GM13977 (cell line): ENCODE data around the gene NUPR1.

Experiments used
- DNase-seq: peaks from one replicate; pipeline ENCODE4 v3.0.0; 2012; ENCODE audit warnings: low spot score
- in situ Hi-C: fragments of 300-500 bp; cut with MboI; formaldehyde crosslinking; loops from one replicate; pipeline ENCODE4 v1.12.0; 2022; ENCODE audit warnings: low sequenced_read_pairs, low pct_unique_long_range_greater_than_20kb, mixed read lengths, inconsistent platforms; ENCODE audit not compliant: unreplicated experiment
- TF ChIP-seq, protein P1 (sequence below): IDR thresholded peaks from 2 replicates; pipeline ENCODE4 v1.5.1; 2012; ENCODE audit warnings: mild to moderate bottlenecking, control low read depth; ENCODE audit not compliant: insufficient read depth; ENCODE audit errors: extremely low read depth, missing control alignments

NUPR1 gene

DNA sequence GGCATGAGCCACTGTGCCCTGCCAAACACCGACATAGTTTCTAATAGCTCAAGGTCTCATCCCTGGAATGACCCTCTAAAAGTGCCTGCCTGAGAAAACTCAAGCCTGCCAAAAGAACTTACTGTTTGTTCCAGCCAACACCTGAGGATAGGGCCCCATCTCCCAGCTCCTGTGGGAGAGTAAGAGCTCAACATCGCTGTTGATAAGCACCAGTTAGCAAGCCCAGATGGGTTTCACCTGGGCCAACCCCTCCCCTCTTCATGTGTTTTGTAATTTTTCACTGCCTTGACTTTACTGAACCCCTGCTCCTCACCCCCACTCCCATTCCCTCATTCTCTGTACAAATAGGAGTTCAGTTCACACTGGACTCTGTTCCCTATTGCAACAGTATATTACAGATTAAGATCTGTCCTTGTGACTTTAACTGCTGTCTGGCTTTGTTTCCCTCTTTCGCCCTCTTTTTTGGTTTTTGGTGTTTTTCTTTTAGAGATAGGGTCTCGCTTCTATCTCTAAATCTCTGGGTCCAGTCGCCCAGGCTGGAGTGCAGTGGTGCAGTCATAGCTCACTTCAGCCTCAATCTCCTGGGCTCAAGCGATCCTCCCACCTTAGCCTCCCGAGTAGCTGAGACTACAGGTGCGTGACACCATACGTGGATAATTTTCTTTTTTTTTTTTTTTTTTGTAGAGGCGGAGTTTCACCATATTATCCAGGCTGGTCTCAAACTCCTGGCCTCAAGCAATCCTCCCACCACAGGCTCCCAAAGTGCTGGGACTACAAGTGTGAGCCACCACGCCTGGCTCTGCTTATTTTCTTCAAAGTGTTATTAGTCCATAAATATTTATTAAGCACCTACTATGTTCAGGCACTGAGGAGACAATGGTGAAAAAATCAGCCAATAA lies 12.3 kb downstream of the NUPR1 start:
- in situ Hi-C loops: loop anchor here (25.0 kb wide), 1 partner anchor 214 kb away; no protein-coding TSS in a partner anchor

DNA sequence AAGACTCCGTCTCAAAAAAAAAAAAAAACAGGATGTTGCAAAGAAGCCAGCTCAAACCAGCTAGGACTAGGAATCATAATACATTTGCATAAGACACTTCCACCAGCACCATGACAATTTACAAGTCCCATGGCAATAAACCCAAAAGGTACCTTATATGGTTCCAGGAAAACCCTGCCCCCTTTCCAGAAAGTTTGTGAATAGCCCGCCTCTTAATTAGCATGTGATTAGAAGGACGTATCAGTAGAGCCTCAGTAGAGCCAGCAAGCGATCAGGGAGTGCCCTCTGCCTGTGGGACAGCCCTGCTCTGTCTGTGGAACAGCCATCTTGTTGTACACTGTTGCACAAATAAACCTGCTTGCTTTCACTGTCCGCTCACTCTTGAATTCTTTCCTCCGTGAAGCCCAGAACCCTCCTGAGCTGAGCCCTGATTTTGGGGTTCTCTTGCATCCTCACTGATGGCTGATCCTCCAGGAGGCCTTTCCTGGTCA lies 14.0 kb downstream of the NUPR1 start:
- TF ChIP-seq, protein P1, sequence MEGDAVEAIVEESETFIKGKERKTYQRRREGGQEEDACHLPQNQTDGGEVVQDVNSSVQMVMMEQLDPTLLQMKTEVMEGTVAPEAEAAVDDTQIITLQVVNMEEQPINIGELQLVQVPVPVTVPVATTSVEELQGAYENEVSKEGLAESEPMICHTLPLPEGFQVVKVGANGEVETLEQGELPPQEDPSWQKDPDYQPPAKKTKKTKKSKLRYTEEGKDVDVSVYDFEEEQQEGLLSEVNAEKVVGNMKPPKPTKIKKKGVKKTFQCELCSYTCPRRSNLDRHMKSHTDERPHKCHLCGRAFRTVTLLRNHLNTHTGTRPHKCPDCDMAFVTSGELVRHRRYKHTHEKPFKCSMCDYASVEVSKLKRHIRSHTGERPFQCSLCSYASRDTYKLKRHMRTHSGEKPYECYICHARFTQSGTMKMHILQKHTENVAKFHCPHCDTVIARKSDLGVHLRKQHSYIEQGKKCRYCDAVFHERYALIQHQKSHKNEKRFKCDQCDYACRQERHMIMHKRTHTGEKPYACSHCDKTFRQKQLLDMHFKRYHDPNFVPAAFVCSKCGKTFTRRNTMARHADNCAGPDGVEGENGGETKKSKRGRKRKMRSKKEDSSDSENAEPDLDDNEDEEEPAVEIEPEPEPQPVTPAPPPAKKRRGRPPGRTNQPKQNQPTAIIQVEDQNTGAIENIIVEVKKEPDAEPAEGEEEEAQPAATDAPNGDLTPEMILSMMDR: no peak
- no peak for DNase-seq
- in situ Hi-C loops: loop anchor here (25.0 kb wide), 1 partner anchor 212 kb away; no protein-coding TSS in a partner anchor

More for the DNA sequence above, 12.3 kb downstream of the NUPR1 start:
- no peak for DNase-seq
- TF ChIP-seq, protein P1: no peak

DNA sequence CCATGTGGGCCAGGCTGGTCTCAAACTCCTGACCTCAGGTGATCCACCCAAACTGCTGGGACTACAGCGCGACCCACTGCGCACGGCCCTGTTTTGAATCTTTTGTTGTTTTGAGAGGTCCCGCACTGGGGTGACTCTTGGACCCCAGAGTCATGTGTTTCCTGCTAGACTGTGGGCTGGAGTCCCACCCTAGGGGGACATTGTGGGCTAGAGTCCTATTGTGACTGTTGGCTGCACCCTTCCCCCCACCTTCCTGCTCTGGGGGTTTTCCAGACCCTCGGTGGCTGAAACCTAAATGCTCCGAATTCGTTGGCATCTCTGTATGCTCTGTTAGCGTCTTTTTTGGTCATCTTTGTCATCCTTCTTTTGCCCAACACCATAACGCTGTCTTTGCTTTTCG lies 16.0 kb downstream of the NUPR1 start:
- in situ Hi-C loops: no loop called here
- TF ChIP-seq, protein P1: no peak
- no peak for DNase-seq

DNA sequence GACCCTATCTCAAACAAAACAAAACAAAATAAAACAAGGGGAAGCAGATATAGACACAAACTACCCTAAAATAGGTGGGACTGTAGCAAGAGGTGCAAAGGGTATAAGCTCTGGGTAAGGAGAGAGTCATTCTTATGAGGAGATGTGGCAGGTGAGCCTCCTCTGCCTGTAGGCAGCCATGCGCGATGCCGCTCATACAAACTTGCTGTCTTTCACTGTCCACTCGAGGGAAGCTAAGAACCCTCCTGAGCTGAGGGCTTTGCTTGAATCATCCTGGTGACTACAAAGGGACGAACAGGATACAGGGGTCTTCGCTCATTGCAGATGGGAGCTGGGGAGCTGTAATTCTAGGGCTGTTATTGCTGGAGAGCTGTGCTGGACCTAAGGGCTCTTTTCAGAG lies 17.3 kb downstream of the NUPR1 start:
- in situ Hi-C loops: no loop called here
- TF ChIP-seq, protein P1: no peak
- no peak for DNase-seq

DNA sequence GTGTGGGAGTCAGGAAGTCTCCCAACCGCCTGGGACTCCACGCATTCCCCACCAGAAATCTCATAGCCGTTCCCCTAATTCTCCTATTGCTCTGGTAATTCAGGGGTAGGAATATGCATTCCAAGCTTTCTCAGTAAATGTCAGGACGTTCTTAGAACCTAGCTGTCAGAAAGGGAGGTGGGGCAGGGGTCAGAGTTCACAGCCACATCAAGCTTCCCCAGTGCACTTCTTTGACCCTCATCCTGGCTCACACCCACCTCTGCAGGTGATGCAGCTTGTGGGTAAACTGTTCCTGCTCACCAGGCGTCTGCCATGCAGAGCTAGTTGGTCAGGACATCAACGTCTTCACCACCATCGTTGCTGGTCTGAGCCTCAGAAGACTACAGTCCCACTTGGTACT lies 18.1 kb downstream of the NUPR1 start:
- DNase-seq: no peak
- TF ChIP-seq, protein P1: no peak
- in situ Hi-C loops: no loop called here

DNA sequence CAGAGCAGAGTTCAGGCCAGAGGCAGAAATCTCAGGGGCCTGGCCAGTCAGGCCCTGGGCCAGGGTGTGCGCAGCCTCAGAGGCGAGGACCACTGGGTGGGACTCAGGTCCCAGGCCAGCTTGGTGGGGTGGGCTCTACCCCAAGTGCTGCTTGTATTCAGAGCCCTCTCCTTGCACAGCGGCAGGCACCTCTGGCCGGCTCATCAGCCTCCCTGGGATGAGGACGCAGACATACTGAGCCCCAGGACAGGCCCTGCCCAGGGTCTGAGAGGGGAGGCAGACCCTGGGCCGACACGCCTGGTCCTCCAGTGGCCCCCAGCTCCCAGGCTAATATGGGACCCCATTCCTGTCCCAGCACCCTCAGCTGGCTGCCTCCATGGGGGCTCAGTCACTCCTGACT lies 24.5 kb downstream of the NUPR1 start:
- in situ Hi-C loops: no loop called here
- no peak for DNase-seq
- TF ChIP-seq, protein P1: no peak
